Measurements from ENCODE around the gene HACD2.
"Not testable (repeated sequence)": the region's sequence is repeated elsewhere in the genome, so short reads cannot be mapped to it uniquely, and the experiment has no call there.

HACD2 gene

DNA sequence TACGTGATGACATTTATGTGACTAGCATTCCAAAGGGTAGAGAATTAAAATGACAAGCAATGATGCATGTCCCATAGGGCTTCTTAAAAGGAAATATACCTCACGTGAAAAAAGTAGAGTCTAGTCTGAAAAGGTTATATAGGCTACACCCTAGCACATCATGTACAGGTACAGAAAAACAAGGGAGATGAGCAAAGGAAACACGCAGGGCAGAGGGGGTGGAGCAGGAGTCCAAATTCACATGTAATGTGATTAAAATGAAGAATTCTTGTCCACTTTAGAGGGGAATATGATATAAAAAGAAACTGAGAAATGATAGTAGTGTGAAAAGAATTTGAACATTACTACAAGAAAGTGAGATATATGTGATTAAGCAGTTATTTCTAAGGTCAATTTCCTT, 59.4 kb downstream of the HACD2 start:
- DNase-seq (ENCODE audit: low read depth) = no peak

DNA sequence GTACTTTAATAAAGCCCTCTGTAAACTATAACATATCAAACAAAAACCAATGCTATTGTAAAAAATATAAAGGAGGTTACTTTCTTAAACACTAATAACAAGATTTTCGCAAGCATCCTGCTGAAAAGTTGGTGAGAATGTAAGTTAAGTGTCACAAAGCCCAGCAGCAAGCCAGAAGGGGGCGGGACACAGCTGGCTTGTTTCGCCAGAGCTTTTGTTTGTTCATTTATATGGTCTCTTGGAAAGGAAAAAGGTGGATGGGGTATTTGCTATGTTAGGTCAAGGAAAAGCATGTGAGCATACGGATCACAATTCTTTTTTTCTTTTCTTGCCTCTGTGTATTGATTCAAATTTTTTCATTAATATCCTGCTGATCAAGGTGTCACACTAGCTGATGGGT, 59.9 kb downstream of the HACD2 start:
- no peak for DNase-seq (ENCODE audit: low read depth)

DNA sequence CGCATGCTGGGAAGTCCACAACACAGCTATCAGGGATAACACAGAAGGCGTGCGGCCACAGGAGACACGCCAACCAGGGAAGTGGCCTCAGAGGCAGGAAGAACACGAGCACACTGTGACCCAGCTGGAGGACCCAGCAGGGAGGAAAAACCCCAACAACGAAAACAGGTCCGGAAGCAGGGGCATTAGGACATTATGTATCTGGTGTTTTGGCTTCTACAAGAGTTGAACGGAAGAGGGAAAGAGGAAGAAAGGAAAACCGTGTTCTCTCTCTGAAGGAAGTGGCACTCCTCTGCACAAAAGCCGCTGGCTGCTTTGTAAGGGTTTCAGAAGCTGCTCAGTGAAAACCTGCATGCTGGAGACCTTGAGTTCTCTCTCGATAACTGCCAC, 61.8 kb downstream of the HACD2 start:
- DNase-seq (ENCODE audit: low read depth) = no peak

DNA sequence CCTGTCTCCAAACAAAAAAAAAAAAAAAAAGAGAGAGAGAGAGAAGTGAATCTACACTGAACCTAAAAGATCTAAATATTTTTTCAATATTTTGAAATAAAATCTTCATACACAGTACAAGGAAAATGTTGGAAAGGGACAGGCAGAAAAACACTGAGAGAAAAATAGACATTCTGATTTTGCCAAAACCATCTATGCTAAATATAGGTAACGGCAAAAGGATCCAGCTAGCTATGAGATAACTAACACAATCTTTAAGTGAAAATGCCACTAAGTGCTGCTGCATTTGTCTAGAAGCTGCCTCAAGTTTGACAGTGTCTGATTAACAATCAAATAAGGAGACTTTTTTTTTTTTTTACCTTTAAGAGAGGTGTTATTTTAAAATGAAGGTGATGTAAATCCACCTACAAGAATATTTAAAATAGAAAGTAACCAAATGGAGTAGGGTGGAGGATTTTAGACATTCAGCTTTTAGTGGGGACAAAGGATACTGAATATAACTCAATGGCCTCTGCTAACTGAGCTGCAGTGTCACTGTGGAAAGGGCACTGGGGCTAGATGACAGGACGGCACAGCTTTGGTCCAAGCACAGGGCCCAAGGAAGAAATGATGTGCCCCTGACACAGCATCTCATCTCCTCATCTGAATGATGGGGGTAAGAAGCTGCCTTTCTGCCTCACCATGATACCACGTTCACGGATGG, 62.4 kb downstream of the HACD2 start:
- DNase-seq (ENCODE audit: low read depth) = no peak

- DNase-seq (ENCODE audit: low read depth) = peak; percentile 66
Measured at GRCh38 chr3:123521179-123521969, 63.5 kb downstream of the HACD2 start.

DNA sequence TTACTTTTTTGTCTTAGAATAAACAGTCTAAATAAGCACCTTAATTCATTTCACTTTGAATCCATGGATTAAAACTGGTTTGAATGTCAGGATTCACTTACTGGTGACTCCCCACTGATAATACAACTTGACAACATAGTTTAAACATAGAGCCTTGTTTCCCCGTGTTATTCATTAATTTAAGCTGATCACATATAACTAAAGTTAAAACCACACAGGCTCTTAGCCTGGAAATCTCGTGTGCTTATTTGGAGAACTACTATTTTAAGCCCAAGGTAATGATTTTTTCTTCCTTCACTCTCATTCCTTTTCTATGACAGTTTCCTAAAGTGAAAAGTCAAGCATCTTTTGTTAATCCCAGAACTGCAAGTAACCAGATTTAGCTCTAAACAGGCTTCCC, 64.2 kb downstream of the HACD2 start:
- DNase-seq (ENCODE audit: low read depth) = no peak

DNA sequence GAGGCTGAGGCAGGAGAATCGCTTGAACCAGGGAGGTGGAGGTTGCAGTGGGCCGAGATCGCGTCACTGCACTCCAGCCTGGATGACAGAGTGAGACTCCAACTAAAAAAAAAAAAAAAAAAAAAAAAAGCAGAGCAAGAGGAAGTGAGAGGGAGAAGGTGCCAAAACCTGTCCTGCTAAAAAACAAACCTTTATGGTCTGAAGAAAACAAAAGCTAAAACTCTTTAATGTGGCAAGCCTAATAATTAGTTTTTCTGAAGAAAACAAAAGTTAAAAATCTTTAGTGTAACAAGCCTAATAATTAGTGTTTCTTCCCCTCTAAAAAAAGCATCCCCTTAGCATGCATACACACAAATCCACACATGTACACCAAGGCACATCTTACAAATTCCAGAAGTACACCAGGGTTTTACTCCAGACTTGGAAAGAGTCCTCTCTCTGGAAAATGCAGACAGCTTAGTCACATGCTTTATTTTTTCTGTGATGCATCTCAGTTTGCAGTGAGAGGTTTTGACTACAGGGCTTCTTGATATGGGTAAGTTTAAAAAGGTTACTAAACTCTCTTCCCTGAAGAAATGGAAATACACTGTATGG, 65.9 kb downstream of the HACD2 start:
- no peak for DNase-seq (ENCODE audit: low read depth)

DNA sequence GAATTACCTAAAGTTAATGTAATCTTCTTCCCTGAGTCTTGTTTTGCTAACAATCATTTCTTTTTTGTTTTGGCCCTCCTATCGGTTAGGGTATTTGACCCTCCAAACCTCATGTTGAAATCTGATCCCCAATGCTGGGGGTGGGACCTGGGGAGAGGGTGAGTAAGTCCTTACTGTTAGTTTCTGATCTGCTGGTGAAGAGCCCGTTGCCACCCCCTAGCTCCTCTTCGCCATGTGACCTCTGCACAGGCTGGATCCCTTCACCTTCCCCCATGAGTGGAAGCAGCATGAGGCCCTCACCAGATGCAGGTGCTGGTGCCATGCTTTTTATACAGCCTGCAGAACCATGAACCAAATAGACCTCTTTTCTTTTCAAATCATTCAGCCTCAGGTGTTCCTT, 73.1 kb downstream of the HACD2 start:
- DNase-seq (ENCODE audit: low read depth) = peak; percentile 7

DNA sequence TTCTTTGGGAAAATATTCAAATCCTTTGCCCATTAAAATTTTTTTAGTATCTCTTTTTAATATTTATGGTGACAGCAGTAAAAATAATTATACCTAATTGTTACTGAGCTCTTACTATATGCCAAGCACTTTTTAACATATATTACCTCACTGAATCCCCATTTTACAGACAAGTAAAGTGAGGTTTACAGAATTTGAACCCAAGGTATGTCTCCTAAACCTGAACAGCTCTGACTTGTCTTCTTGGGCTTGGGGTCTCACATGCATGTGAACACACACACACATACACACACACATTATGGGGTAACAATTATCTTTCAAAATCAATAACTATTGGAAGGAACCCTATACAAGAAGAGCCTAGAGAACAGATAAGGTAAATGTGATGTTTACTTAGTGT, 73.8 kb downstream of the HACD2 start:
- no peak for DNase-seq (ENCODE audit: low read depth)

- no peak for DNase-seq (ENCODE audit: low read depth)
Measured at GRCh38 chr3:123508178-123508577, 76.7 kb downstream of the HACD2 start.

DNA sequence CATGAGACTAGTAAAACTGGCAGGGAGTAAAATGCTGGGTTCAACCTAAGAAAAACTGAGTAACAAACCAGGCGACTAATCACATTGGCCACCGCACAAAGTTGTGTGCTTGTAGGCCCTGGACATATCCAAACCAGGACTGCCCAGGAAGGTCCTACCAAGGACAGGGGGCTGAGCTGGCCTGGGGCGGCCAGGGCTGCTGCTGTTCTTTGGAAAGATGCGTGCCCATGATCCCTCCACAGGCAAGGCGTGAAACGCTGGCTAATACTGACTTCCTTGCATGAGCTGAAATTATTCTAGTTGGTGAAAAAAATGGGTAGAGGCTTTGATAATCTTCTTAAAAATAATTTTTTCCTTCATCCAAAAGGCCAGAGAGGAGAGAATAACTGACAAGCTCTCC, 79.0 kb downstream of the HACD2 start:
- no peak for DNase-seq (ENCODE audit: low read depth)

GRCh38 chr3:123503203-123503602, 81.7 kb downstream of the HACD2 start:
- DNase-seq (ENCODE audit: low read depth) = no peak

DNA sequence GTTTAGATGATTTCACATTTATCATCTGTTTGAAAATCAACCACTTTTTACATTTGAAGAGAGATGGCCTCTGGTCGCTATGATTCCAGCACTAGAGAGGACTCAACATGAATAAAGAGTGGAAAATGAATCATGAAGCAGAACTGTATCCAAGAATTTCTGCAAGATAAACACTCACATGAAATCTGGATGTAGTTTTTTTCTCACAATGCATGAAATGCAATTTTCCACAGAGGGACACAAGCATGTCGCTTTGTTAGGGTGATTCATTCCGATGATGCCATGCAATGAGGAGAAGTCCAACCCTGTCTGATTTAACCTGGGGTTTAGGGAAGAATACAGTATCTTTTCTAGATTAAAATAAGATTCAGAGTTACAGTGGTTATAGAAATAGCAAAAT, 85.5 kb downstream of the HACD2 start:
- DNase-seq (ENCODE audit: low read depth) = peak; percentile 45

- no peak for DNase-seq (ENCODE audit: low read depth)
Measured at GRCh38 chr3:123498761-123499160, 86.1 kb downstream of the HACD2 start.

- DNase-seq (ENCODE audit: low read depth) = no peak
Measured at GRCh38 chr3:123493912-123494311, 90.9 kb downstream of the HACD2 start.

DNA sequence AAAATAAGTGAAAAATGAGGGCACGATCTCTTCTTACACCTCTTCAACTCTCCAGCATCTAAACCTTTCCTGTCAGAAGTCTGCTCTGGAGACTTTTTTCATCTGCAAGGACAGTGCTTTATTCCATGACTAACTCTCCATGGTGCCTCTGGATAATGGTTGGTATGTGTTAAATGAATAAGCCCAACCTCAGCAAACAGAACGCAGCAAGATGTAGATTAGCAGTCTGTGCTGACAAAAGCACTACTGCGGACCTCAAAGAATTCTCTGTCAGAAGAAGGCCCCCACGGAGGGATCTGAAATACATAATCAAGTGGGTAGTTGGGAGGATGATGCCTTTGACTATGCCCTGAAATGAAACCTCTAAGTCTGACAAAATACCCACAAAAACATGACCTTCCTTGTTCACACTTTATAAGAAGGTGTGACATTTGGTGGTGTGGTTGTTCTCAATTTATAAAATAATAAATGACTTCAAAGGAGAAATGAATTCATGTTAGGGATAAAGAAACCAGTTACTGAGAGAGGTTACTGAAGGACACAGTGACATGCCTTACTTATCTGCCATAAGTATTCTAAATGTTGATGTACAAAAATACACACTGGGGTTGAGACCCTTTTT, 92.8 kb downstream of the HACD2 start:
- DNase-seq (ENCODE audit: low read depth) = no peak

- DNase-seq (ENCODE audit: low read depth) = peak; percentile 61
Measured at GRCh38 chr3:123489400-123490004, 95.4 kb downstream of the HACD2 start.

DNA sequence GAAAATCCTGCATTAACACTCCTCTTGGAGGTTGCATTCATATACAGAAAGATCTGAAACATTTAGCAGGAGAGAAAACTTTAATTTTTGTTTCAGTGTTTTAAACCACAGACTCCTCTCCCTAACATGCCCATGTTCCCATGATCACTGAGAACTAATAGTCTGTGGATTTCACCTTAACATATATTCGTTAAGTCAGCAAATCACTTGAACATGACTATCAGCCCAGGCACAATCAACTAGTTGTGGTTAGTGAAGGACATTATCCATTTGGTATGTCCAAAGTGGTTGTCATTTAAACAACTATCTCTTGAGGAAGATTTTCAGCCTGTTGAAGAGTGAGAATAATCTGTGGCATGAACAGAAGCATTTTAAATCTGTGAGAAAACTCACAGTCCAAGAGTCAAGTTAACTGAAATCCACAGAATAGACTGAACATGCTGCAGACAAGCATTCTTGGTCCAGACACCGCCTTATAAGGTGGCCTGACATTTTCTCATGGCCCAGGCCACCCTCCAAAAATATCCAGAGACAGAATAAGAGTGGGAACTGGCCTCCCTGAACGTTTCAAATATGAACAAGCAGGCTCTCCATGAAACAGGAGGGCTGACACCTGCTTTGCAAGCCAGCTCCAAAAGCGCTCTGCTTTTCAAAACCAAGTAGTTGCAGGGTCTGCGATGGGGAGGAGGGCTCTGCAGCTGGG, 96.1 kb downstream of the HACD2 start:
- no peak for DNase-seq (ENCODE audit: low read depth)

GRCh38 chr3:123487063-123487462, 97.8 kb downstream of the HACD2 start:
- not testable (repeated sequence) for DNase-seq (ENCODE audit: low read depth)

GRCh38 chr3:123486460-123486859, 98.4 kb downstream of the HACD2 start:
- DNase-seq (ENCODE audit: low read depth) = no peak

DNA sequence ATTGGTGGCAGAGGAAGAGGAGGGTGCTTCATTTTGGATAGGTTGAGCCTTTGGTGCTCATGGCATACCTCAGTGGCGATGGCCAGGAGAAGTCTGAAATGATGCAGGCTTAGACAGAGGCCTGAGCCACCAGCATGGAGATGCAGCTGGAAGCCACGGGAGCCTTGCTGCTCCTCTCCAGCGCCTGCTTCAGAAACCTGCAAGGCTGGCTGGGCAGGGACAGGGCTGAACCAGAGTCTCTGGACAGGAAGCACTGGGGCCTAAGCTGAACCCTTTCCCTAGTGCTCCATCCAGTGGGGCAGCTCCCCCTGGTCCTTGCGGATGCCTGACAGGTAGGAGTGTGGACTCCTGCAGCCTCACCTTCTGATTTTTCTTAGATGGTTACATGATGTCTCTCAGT, 99.3 kb downstream of the HACD2 start:
- no peak for DNase-seq (ENCODE audit: low read depth)

DNA sequence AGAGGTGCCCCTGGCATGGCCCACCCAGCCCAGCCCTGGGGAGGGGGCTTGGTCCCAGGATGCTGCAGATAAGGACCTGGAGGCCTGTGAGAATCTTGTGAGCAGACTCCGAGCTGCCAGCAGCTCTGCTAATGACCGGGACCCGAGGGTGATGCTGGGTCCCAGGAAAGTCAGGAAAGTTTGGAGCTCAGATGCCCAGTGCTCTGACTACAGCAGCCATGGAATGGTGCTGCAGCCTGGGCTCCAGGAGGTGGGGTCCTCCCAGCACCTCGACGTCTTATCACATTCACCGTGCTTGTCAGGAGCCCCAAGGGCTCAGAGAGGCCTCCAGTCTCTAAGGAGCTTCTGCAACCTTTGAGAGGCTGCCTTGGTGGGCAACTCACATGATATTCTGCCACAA, 101.7 kb downstream of the HACD2 start:
- DNase-seq (ENCODE audit: low read depth) = no peak
